Measurements from ENCODE around the gene CCNG1. TPM values are rescaled to one million over a fixed set of nuclear protein-coding genes. Genes with fewer than 3 reads are reported as not detected.
A peak's percentile ranks its signal among the peaks of the same experiment; 100 is the strongest.
"Not testable (repeated sequence)": the region's sequence is repeated elsewhere in the genome, so short reads cannot be mapped to it uniquely, and the experiment has no call there.

Gene CCNG1
- total RNA-seq (100 to 1,000 TPM in 5 of 6 donors, 10 to 100 TPM in 1; 95.4 to 222 (median 154) TPM), polyA plus RNA-seq (10 to 100 TPM; 55.1 to 68.6 TPM)

- 1% methylated on average over 51 of the region's 51 CpGs for whole genome bisulfite sequencing, 2 donors
- Histone ChIP-seq H3K27ac (peak within 1 kb of the TSS; percentile 71 to 92 (median 89)), H3K4me1 (peaks cover 19 to 48% (median 42%) of the 10 kb centered on the region in 3 donors), H3K27me3 (no peaks in the 10 kb centered on the region), H3K36me3 (peaks cover 0 to 5% (median 4%) of the 10 kb centered on the region in 3 donors), H3K4me3 (peak within 1 kb of the TSS; percentile 68 to 77 (median 74)), H3K9me3 (no peaks in the 10 kb centered on the region)
- peak; percentile 91 to 96 (median 94) for DNase-seq
- TF ChIP-seq CTCF (IDR thresholded peaks at IDR 0.05): no peak
- intact Hi-C loops (cut with DNase I): no loop called here
- ATAC-seq: peak; percentile 87 to 92 (median 90)
- FAIRE-seq: peak; percentile 94
Measured at GRCh38 chr5:163437309-163438182, at the start of gene CCNG1. Gene CCNG1 (plus strand): TSS chr5:163437595. CDS start chr5:163439257, 1,662 bp downstream.

- Histone ChIP-seq H3K9me3 (no peaks in the 10 kb centered on the region), H3K27ac (no peak overlapping the region), H3K4me1 (no peaks in the 10 kb centered on the region), H3K4me3 (no peak overlapping the region), H3K27me3 (no peaks in the 10 kb centered on the region), H3K36me3 (no peaks in the 10 kb centered on the region)
- intact Hi-C loops (cut with DNase I): no loop called here
- TF ChIP-seq CTCF (IDR thresholded peaks at IDR 0.05): no peak
- DNase-seq (no peak), FAIRE-seq (no peak), ATAC-seq (no peak)
- WGBS, 2 donors: 96 to 98% methylated on average over 2 of the region's 2 CpGs
Measured at GRCh38 chr5:163395792-163396191, 41.6 kb upstream of the CCNG1 start.

GRCh38 chr5:163396818-163397340 lies 40.5 kb upstream of the CCNG1 start:
- H3K36me3 ChIP-seq; FAIRE-seq; H3K4me1 ChIP-seq; H3K27me3 ChIP-seq; H3K4me3 ChIP-seq; intact Hi-C loops (cut with DNase I); H3K9me3 ChIP-seq; DNase-seq; H3K27ac ChIP-seq; ATAC-seq: not testable (repeated sequence)
- WGBS, 2 donors: 85 to 86% methylated on average over 9 of the region's 9 CpGs

- DNase-seq (no peak), FAIRE-seq (no peak), ATAC-seq (no peak)
- no peaks in the 10 kb centered on the region for H3K36me3 ChIP-seq
- H3K4me3 ChIP-seq: no peak overlapping the region
- intact Hi-C loops (cut with DNase I): no loop called here
- H3K4me1 ChIP-seq: no peaks in the 10 kb centered on the region
- H3K9me3 ChIP-seq: no peaks in the 10 kb centered on the region
- no peaks in the 10 kb centered on the region for H3K27me3 ChIP-seq
- no peak for TF ChIP-seq CTCF (IDR thresholded peaks at IDR 0.05)
- H3K27ac ChIP-seq: no peak overlapping the region
Measured at GRCh38 chr5:163397354-163397753, 40.0 kb upstream of the CCNG1 start.

GRCh38 chr5:163399923-163400322 lies 37.5 kb upstream of the CCNG1 start:
- H3K27ac ChIP-seq: no peak overlapping the region
- H3K27me3 ChIP-seq: no peaks in the 10 kb centered on the region
- no peak overlapping the region for H3K4me3 ChIP-seq
- H3K4me1 ChIP-seq: no peaks in the 10 kb centered on the region
- intact Hi-C loops (cut with DNase I): no loop called here
- DNase-seq (no peak), FAIRE-seq (no peak), ATAC-seq (no peak)
- 69 to 72% methylated on average over 4 of the region's 4 CpGs for WGBS, 2 donors
- no peak for TF ChIP-seq CTCF (IDR thresholded peaks at IDR 0.05)
- no peaks in the 10 kb centered on the region for H3K9me3 ChIP-seq
- no peaks in the 10 kb centered on the region for H3K36me3 ChIP-seq

Measured in pancreas (tissue), 10 donors.